LNCaP clone FGC (cell line): ENCODE measurements around the gene DNAH7.
"Not testable (repeated sequence)": the region's sequence is repeated elsewhere in the genome, so short reads cannot be mapped to it uniquely, and the experiment has no call there.

Experiments used
- DNase-seq: peaks from one replicate; pipeline ENCODE4 v3.0.0-alpha.2; 2011; ENCODE audit warnings: low read depth
- H3K4me3 ChIP-seq: 2 replicates; pipeline ENCODE4 v1.5.1; 2011; ENCODE audit warnings: mild to moderate bottlenecking, low read depth, low read length, control low read depth
- TF ChIP-seq, protein P1 (sequence below): IDR thresholded peaks from 2 replicates; pipeline ENCODE4 v1.5.1; 2012; ENCODE audit warnings: mild to moderate bottlenecking; ENCODE audit not compliant: control insufficient read depth, insufficient read depth; ENCODE audit errors: extremely low read depth

DNAH7 gene

DNA sequence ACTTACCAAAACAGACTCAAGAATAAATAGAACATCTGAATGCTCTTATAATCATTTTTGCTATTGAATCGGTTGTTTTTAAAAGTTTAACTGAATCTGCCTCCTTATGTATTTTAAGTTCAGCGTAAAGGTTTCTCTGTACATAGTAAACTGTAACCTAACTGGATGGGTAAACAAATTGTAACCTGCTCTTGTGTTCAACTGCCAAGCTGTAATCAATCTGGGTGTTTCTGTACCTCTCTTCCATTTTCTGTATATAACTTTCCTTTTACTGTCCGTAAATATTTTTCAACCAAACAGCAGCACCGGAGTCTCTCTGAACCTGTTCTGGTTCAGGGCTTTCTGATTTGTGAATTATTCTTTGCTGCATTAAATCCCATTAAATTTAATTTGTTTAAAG, 27.6 kb upstream of the DNAH7 start:
- peak; percentile 35 for DNase-seq
- no peak overlapping the region for H3K4me3 ChIP-seq
- TF ChIP-seq, protein P1, sequence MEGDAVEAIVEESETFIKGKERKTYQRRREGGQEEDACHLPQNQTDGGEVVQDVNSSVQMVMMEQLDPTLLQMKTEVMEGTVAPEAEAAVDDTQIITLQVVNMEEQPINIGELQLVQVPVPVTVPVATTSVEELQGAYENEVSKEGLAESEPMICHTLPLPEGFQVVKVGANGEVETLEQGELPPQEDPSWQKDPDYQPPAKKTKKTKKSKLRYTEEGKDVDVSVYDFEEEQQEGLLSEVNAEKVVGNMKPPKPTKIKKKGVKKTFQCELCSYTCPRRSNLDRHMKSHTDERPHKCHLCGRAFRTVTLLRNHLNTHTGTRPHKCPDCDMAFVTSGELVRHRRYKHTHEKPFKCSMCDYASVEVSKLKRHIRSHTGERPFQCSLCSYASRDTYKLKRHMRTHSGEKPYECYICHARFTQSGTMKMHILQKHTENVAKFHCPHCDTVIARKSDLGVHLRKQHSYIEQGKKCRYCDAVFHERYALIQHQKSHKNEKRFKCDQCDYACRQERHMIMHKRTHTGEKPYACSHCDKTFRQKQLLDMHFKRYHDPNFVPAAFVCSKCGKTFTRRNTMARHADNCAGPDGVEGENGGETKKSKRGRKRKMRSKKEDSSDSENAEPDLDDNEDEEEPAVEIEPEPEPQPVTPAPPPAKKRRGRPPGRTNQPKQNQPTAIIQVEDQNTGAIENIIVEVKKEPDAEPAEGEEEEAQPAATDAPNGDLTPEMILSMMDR = no peak

DNA sequence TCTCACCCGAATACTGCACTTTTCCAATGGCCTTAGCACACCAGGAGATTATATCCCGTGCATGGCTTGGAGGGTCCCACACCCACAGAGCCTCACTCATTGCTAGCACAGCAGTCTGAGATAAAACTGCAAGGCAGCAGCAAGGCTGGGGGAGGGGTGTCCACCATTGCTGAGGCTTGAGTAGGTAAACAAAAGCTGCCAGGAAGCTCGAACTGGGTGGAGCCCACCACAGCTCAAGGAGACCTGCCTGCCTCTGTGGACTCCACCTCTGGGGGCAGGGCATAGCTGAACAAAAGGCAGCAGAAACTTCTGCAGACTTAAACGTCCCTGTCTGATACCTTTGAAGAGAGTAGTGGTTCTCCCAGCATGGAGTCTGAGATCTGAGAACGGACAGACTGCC, 20.8 kb upstream of the DNAH7 start:
- not testable (repeated sequence) for DNase-seq, H3K4me3 ChIP-seq

DNA sequence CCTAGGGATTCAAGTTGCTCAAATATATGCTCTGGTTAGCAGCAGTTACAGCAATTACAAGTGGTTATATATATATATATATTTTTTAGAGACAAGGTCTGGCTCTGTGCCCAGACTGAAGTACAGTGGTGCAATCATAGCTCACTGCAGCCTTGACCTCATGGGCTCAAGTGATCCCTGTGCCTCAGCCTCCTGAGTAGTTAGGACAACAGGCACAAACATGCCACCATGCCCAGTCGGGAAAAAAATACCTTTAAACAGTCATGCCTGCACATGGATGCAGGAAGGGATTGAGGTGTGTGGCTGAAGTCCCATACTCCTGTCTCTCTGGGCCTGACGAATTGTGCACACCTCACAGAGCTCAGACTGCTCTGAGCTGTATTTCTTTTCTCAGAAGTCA, 19.6 kb upstream of the DNAH7 start:
- H3K4me3 ChIP-seq = no peak overlapping the region
- TF ChIP-seq, protein P1 = no peak
- DNase-seq = no peak

DNA sequence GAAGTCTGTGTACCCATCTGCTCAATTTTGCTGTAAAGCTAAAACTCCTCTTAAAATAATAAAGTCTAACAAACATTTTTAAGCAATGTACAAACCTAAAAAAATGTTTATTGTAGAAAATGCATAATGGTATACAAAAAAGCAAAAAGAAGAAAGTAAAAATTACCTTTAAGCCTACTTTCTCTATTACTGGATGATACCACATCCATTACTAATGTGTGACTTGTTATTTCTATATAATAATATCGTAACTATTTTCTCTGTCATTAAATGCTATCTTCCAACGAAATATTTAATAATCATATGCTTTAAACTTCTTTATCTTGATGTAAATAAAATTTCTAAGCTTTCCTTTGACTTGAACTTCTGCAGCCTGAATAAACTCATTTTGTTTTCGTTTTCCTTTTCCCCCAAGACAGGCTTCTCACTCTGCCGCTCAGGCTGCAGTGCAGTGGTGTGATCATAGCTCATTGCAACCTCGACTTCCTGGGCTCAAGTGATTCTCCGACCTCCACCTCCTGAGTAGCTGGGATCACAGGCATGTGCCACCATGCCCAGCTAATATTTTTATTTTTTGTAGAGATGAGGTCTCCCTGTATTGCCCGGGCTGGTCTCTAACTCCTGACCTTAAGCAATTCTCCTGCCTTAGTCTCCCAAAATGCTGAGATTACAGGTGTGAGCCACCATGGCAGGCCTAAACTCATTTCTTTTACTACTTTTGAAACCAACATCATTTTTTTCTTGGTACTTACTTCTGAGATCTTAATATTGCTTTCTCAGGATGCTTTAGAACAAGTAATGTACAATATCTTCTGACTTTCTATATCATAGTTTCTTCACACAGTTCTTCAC, 18.1 kb upstream of the DNAH7 start:
- no peak overlapping the region for H3K4me3 ChIP-seq
- TF ChIP-seq, protein P1 = no peak
- no peak for DNase-seq

DNA sequence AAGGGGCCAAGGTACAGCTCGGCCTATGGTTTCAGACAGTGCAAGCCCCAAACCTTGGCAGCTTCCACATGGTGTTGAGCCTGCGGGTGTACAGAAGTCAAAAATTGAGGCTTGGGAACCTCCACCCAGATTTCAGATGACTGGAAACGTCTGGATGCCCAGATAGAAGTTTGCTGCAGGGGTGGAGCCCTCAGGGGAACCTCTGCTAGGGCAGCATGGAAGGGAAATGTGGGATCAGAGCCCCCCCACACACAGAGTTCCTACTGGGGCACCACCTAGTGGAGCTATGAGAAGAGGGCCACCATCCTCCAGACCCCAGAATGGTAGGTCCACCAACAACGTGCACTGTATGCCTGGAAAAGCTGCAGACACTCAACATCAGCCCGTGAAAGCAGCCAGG, 15.0 kb upstream of the DNAH7 start:
- TF ChIP-seq, protein P1 = no peak
- no peak for DNase-seq
- no peak overlapping the region for H3K4me3 ChIP-seq

DNA sequence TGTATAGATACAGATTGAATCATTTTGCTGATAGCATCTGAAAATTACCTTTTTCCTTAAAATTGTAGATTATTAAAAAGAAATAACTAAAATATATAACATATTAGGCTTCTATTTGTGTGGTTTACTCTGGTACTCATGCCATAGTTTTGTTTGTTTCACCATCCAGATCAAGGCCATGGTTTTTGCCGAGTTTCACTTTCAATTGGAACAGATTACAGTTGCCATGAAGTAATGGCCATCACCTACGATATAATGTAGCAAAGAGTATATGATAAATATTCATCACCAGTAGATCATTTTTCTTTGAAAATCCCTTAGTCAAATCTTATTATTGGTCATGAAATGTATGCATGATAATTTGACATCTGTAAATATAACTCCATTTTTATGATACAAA, 11.9 kb upstream of the DNAH7 start:
- DNase-seq = no peak
- H3K4me3 ChIP-seq = no peak overlapping the region
- TF ChIP-seq, protein P1 = no peak

DNA sequence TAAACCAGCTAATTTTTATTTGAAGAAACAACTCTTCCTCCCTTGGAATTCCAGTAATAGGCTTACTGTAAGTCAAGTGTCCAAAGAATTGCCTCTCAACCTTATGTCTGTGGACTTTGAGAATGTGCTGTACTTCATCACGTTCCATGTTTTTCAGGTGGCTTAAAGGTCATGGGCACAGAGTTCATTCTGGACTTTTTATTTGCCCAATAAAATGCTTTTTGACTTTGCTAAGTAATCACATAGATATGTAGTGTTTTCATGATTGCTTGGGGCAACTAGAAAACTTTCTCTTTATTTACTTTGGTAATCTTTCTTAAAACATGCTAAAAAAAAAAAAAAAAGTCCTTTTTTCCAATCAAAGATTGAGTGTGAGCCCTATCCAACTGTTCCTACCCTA, 10.4 kb upstream of the DNAH7 start:
- TF ChIP-seq, protein P1 = no peak
- no peak for DNase-seq
- no peak overlapping the region for H3K4me3 ChIP-seq
